ENCODE measurements around the gene EID1.

Gene EID1

DNA sequence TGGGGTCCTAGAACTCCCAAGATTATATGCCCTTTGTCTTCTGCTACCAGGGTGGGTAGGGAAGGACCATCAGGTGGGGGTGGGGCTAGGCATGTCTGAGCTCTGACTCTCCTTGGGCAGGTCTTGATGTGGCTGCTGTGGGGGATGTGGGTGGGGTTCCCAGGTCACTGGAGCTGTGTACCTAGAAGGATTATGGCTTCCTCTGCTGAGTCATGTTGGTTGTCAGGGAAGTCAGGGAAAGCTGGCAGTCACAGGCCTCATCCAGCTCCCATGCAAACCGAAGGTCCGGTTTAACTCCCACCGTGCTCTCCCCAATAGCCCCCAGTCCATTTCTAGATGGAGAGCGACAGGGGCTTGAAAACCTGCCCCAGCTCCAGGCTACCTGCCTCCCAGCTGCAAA is 35.2 kb downstream of the EID1 start:
- no peak for DNase-seq (ENCODE audit: low read depth)

DNA sequence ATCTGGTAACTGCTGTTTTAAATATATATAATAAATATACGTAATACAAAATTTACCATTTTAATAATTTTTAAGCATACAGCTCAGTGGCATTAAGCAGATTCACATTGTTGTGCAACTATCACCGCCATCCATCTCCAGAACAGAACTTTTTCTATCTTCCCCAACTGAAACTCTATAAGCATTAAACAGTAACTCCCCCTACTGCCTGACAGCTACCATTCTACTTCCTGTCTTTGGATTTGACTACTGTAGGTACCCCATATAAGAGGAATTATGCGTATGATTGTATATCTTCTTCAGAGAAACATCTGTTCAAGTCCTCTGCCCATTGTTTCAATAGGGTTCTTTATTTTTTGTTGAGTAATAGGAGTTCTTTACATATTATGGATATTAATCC is 36.8 kb downstream of the EID1 start:
- no peak for DNase-seq (ENCODE audit: low read depth)

DNA sequence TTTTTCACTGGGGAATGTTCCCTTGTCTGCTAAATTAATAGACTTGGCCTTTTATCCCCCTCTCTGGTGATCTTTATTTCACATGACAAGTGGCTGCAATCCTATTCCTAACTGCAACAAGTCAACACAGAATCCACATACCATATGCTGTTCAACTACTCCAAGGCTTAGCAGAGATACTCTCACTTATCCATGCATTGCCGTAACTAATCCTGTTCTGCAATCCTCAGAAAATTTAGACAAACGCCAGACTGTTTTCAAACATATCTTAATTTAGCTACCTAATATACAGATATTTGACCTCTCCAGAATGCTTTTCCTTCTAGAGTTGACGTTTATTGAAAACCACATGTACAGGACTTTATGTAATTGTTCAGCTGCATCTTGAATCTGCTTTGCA is 37.9 kb downstream of the EID1 start:
- DNase-seq (ENCODE audit: low read depth): no peak

DNA sequence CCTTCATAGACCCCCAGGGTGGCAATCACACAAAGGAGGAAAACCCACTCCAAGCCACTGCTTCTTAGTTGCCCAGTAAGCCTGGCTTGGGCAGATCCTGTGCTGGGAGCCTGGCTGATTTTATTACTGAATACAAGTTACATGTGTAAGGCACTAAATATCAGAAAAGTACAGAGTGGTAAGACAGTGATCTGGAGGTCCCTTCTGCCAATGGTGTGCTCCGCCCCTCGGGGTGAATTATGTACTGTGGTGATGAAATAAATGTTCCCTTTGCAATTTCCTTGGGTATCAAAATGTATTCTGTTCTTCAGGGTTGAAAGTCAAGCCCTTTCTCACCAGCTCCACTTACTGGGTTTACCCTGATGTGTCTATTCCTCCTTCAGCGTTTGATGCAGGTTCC is 38.8 kb downstream of the EID1 start:
- DNase-seq (ENCODE audit: low read depth): no peak

DNA sequence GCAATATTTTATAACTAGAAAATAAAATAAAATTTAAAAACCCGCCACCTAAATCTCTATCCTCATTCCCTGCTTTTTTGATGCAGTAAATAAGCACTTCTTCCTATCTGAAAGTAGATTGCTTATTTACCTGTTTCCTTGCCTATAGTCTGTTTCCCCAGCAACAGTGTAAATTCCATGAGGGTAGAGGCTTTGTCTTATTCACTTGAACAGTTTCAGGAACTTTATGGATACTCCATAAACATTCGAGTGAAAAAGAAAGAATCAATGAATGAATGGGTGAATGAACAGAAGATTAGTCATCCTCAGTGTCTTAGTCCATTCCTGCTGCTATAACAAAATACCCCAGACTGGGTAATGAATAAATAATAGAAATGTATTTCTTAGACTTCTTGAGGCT is 44.1 kb downstream of the EID1 start:
- DNase-seq (ENCODE audit: low read depth): no peak

DNA sequence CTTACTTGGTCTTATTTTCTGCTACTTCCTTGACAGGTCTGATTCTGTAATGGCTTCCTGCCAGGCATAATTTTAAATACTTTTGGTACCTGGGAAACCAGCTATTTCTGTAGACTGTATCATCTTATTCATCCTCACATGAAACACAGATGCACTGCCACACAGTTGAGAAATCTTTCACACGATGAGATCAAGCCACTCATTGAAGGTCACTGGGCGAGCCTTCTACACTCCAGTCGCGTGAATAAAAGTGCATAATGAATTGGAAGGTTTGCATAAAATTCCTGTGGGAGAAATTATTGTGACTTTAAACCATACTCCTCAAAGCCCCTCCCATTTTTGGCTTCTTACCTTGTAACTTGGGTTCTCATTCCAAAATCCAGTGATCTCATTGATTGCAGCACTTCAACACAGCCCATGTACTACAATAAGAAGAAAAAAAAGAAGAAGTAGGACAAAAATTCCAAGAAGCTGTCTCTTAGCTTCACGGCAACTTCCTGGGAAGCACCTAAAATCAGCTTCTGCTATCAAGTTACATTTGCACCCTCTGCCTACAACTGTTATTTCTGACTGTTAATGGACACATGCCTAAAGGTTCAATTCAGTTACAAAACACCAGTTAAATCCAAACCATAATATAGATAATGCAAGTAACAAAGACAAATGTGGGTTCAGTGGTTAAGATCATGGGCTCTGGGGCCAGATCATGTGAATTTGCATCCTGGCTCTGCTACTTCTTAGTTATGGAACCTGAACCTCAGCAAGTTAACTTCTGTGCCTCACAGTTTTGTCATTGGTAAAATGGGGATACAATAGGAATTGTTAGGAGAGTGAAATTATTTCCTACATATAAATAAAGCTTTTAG is 46.8 kb downstream of the EID1 start:
- DNase-seq (ENCODE audit: low read depth): no peak

DNA sequence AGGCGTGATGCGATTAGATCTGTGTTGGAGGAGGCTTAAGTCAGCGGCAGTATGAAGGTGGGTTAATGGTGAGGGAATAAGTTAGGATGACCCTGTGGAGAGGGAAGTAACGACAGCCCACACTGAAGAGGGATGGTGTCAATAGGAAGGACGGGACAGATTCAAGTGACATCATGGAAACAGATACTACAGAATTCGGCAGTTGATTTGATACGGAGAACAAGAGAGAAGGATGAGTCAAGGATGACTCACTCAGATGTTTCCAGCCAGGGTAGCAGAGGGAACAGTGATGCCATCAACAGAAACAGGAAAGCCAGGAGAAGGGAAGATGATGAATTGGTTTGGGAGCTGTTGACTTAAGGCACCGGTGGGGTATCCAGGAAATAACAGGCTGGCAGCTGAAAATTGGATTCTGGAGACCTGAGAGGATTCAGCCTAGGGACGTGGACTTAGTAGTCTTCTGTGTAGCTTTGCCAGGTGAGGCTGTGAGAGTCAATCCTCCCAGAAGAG is 47.8 kb downstream of the EID1 start:
- no peak for DNase-seq (ENCODE audit: low read depth)

DNA sequence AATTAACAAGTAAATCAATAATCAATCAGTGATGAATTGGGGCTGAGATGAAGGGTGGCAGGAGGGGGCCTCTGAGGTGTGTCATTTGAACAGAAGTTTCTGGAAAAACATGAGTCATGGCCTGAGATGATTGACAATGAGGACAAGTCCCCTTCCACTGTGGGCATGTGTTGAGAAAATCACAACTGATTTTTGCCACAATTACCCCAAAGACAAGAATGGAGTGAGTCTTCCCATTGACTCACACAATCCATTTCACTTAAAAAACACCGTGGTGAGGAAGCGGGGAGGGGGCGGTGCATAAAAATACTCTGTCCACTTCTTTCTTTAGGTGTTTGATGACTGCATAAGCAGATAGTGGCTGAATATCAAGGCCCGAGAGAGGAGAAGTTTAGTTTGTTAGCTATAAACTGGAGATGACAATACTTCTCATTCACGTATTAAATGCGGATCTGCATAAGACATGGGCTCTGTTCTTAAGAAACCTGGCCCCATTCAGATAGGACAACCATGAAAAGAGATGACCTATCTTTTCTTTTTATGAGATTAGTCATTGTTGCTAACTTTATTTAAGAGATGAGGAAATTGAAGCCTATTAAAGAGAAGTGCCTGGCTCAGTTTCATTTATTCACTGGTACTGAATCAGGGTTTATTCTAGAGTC is 51.1 kb downstream of the EID1 start:
- DNase-seq (ENCODE audit: low read depth): no peak

DNA sequence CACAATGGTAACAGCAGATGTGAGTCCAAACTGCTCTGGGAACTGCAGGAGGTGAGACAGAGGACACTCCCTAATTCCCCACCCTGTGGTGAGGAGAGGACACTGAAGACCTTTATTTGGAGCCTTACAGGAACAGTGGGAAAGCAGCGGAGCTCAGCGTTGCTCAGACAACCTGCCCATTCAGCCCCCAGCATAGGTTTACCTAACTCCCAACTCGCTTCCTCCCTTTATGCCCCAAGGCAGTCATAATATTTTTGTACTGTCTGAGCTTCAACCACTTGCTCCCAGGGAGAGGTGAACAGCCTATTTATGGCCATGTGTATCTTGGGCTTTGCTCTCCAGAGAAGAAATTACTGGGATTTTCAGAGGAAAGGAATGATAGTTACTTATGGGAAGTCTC is 51.7 kb downstream of the EID1 start:
- no peak for DNase-seq (ENCODE audit: low read depth)

Data from activated gamma-delta T cell treated with anti-CD3 and anti-CD28 coated beads, Interleukin-2, amount 50 U/mL, for 16 hours (primary cell).